Hepatocyte (in vitro differentiated cells): ENCODE measurements around the gene ADAM12.

Experiments used
- CTCF ChIP-seq: fragments of 200-600 bp; sonication (generic); IDR thresholded peaks from 2 replicates; pipeline ENCODE4 v1.5.1; 2016; ENCODE audit warnings: antibody characterized with exemption, mild to moderate bottlenecking; ENCODE audit not compliant: poor library complexity
- EZH2phosphoT487 ChIP-seq: fragments of 200-600 bp; sonication (generic); IDR thresholded peaks from one replicate; pipeline ENCODE4 v1.6.1; 2018; ENCODE audit warnings: antibody characterized with exemption, mild to moderate bottlenecking, low read depth, moderate library complexity; ENCODE audit not compliant: unreplicated experiment, severe bottlenecking

DNA sequence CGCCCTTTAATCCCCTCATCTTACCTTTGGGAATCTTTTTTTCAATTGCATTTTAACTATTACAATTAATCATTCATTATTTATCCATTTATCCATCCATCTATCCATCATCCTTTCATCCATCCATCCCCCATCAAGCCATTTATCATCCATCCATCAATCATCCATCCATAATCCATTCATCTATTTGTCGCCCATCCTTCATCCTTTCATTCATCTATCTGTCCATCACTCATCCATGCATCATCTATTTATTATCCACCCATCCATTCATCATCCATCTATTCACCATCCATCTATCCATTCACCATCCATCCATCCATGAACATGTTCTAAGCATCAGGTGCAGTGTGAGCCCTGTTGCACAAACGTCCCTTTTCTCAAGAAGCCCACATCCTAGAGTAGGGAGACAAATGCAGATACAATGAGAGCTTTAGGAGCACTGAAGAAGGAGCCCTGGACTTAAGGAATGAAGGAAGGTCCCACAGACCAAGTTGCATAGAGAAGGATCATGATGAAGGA lies 199.5 kb downstream of the ADAM12 start:
- no peak for TF ChIP-seq CTCF
- no peak for TF ChIP-seq EZH2phosphoT487
